GM10248 (cell line): ENCODE measurements around the gene ADPRHL1.

Source experiments
- CTCF ChIA-PET: fragments of 300-600 bp; sonication (Branson Sonifier 250); formaldehyde crosslinking; extraction: SDS; loops from one replicate; lab custom pipeline; 2021; ENCODE audit warnings: antibody characterized with exemption; lab: Yijun Ruan, JAX
- POLR2A ChIA-PET: fragments of 350-650 bp; sonication (Branson Sonifier 250); formaldehyde crosslinking; extraction: SDS; loops from one replicate; lab custom pipeline; 2020; ENCODE audit warnings: antibody characterized with exemption; lab: Yijun Ruan, JAX
- DNase-seq: peaks from one replicate; pipeline ENCODE4 v3.0.0; 2012; ENCODE audit errors: extremely low spot score
- TF ChIP-seq, protein P1 (sequence below): IDR thresholded peaks from 2 replicates; pipeline ENCODE4 v1.5.1; 2012; ENCODE audit warnings: mild to moderate bottlenecking, low read depth; ENCODE audit errors: extremely low read depth, missing control alignments, control extremely low read depth

ADPRHL1 gene

DNA sequence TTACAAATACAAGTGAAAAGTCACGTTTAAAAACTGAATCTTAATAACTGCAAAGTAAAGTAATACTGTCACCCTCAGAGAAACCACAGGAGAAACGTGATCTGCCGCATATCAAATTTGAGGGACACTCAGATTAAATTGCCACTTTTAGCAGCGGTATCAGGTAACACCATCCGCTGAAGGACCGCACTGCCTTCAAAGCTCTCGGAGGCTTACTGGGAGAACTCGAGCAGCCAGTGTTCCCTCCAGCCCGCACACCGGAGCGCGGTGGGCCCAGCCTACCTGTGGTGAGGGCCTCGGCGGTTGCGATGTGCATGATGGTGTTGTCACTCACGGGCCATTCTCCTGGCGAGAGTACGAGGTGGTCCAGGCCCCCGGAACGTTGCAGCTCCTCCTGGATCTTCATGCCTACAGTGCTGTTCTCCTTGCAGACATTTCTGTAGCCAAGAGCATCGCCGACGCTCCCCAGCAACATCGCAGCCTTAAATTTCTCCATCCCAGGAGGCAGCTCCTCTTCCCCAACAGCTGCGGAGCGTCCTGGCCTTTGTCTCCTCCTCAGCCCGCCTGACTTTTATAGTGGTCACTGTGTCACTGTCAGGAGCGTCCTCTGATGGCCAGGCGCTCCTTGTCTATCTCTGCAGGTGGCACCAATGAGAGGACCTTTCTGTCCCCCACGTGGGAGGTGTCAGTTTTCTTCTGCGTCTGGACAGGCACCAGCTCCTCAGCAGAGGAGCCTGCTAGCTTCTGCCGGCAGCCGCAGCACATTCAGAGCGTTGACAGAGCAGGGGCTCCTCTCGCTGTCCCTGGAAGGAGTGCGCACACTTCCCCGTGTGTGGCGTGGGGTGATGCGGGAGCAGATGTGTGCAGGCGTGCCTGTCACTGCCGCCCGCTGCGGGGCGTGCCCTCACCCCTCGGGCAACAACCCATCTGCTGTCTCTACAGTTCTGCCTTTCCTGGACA, at the start of gene ADPRHL1:
Gene ADPRHL1 (minus strand): TSS at position 547 of the 960 bp plus-strand sequence. CDS start 51 bp downstream, at position 496.
- ChIA-PET CTCF (interaction anchor here (1.3 to 2.1 kb wide), 3 partner anchors 12 to 13 kb away, joined by 3 to 6 read pairs (median 5); no protein-coding TSS in a partner anchor), POLR2A (no interaction called here)
- no peak for DNase-seq
- TF ChIP-seq, protein P1, sequence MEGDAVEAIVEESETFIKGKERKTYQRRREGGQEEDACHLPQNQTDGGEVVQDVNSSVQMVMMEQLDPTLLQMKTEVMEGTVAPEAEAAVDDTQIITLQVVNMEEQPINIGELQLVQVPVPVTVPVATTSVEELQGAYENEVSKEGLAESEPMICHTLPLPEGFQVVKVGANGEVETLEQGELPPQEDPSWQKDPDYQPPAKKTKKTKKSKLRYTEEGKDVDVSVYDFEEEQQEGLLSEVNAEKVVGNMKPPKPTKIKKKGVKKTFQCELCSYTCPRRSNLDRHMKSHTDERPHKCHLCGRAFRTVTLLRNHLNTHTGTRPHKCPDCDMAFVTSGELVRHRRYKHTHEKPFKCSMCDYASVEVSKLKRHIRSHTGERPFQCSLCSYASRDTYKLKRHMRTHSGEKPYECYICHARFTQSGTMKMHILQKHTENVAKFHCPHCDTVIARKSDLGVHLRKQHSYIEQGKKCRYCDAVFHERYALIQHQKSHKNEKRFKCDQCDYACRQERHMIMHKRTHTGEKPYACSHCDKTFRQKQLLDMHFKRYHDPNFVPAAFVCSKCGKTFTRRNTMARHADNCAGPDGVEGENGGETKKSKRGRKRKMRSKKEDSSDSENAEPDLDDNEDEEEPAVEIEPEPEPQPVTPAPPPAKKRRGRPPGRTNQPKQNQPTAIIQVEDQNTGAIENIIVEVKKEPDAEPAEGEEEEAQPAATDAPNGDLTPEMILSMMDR, result no peak

DNA sequence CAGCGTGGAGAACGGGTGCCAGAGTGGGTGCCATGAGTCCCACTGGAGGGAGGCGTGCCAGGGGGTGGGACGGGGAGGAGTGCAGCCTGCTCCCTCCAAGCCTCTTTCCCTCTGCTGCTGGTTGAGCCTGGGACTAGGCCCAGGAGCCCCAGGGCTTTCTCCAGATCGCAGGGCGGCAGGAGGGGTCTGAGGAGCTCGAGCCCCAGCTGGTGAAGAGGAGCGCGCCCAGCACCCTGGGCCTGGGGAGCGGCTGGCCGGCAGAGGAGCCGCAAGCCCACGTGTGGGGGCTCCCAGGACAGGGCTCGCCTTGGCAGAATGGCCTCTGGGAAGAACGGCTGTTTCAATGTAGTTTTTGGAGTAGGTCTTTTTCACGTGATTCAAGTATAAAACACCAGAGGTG, 49.4 kb upstream of the ADPRHL1 start:
- TF ChIP-seq, protein P1, result no peak
- POLR2A ChIA-PET, result no interaction called here
- CTCF ChIA-PET, result no interaction called here
- no peak for DNase-seq

DNA sequence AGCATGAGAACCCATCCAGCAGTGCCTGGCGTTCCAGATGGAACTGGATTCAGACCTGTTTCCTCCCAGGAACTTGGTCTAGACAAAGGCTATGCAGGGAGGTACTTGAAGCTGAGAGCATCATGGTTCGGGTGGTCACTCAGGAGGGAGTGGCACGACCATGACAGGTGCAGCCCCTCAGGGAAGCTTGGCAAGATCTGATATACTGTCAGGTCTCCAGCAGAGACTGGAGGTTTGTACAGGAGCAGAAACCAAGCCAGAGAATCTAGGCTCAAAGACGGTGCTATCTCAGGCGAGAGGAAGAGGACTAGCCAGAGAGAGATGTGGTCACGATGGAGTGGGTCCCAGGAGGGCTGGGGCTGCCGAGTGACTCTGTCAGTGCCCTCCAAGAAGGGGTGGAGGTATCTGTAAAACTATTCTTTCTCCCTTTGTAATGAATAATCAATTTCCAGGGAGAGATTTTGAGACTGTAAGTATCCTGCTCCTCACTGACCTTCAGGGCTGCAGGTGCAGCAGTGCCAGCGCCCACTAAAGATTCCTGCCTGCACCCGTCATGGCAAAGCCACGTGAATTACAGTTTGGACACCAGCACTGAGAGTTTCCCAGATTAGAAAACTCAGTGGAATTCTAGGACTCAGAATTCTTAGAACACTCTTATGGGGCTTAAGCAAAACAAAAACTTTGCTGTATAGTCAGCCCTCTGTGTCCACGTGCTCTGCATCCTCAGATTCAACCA, 47.4 kb upstream of the ADPRHL1 start:
- DNase-seq, result no peak
- ChIA-PET POLR2A (no interaction called here), CTCF (interaction anchor here (1.6 kb wide), 1 partner anchor 7 kb away, joined by 3 read pairs; no protein-coding TSS in a partner anchor)
- TF ChIP-seq, protein P1, result no peak

GRCh38 chr13:113499936-113500335, 46.6 kb upstream of the ADPRHL1 start:
- TF ChIP-seq, protein P1, result no peak
- no peak for DNase-seq
- POLR2A ChIA-PET, result no interaction called here
- CTCF ChIA-PET, result no interaction called here

DNA sequence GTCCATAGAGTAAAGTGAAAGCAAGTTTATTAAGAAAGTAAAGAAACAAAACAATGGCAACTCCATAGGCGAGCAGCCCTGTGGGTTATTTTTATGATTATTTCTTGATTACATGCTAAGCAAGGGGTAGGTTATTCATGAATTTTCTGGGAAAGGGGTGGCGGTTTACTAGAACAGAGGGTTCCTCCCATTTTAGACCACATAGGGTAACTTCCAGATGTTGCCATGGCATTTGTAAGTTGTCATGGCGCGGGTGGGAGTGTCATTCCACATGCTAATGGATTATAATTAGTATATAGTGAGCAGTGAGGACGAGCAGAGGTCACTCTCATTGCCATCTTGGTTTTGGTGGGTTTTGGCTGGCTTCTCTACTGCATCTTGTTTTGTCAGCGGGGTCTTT, 45.6 kb upstream of the ADPRHL1 start:
- no peak for DNase-seq
- CTCF ChIA-PET, result interaction anchor here (1.0 kb wide), 1 partner anchor 11 kb away, joined by 3 read pairs; no protein-coding TSS in a partner anchor
- POLR2A ChIA-PET, result no interaction called here
- TF ChIP-seq, protein P1, result no peak

- TF ChIP-seq, protein P1, result no peak
- POLR2A ChIA-PET, result no interaction called here
- no peak for DNase-seq
- CTCF ChIA-PET, result no interaction called here
Observed at GRCh38 chr13:113497217-113497616, 43.9 kb upstream of the ADPRHL1 start.
